Measurements from ENCODE around the gene ZNF862. TPM values are rescaled to one million over a fixed set of nuclear protein-coding genes. Genes with fewer than 3 reads are reported as not detected.

Gene ZNF862
- total and polyA plus RNA-seq, 2 of the 8 experiments (the other 6 are each of a cell fraction or from before 2014, with no cell fraction given), result 1.8 to 3.9 TPM

DNA sequence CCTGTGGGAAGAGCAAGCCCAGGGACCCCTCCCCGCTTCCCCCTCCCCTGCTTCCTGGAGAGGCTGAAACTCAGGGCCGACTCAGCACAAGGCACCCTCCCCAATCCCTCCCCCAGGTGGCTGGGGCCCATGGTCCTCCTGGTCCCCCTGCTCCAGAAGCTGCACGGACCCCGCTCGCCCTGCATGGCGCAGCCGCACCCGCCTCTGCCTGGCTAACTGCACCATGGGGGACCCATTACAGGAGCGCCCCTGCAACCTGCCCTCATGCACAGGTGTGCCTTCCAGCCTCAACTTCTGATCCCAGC, 19.7 kb upstream of the ZNF862 start:
- Histone ChIP-seq H2BK15ac (ENCODE audit: low read length) (no peak overlapping the region), H3K9ac (replicated peaks in 1 of 4; ENCODE audit: extremely low read depth in 1 of 4, low read depth in 3 of 4, low read length in 3 of 4) (no peak overlapping the region)
- no peak for FAIRE-seq

More for the DNA sequence above, 19.7 kb upstream of the ZNF862 start:
- Histone ChIP-seq H2AK5ac (ENCODE audit: low read depth, low read length) (no peak overlapping the region), H3K79me2 (ENCODE audit: control insufficient read depth in 1 of 2, insufficient read depth in 2 of 2, low read length in 2 of 2) (no peaks in the 10 kb centered on the region), H3K79me1 (ENCODE audit: low read depth, low read length) (no peaks in the 10 kb centered on the region; the same call in 1 of the 2 replicates), H3K36me3 (ENCODE audit: control insufficient read depth in 2 of 4, insufficient read depth in 4 of 4, low read length in 3 of 4) (no peaks in the 10 kb centered on the region), H3K4me2 (ENCODE audit: insufficient read depth in 1 of 2, low read depth in 2 of 2, low read length in 2 of 2) (no peak overlapping the region), H4K5ac (ENCODE audit: insufficient read length, low read depth, low read length) (no peak overlapping the region), H3K4me3 (ENCODE audit: extremely low read depth in 1 of 4, insufficient read depth in 2 of 4, low read depth in 3 of 4, low read length in 4 of 4) (no peak overlapping the region), H3K18ac (ENCODE audit: extremely low read depth, low read length) (no peak overlapping the region), H3K27me3 (replicated peaks in 1 of 4; ENCODE audit: control insufficient read depth in 3 of 4, extremely low read depth in 1 of 4, insufficient read depth in 3 of 4, low read length in 3 of 4) (no peaks in the 10 kb centered on the region), H2AFZ (ENCODE audit: low read length) (no peak overlapping the region), H4K8ac (ENCODE audit: extremely low read depth, insufficient read depth, low read length) (no peak overlapping the region), H2BK120ac (replicated peaks; ENCODE audit: low read depth, low read length) (no peak overlapping the region), H2BK5ac (ENCODE audit: low read depth, low read length) (no peak overlapping the region), H4K91ac (replicated peaks; ENCODE audit: insufficient read length, low read length) (no peak overlapping the region), H3K56ac (replicated peaks; ENCODE audit: insufficient read length, low read depth, low read length) (no peak overlapping the region), H3K9me3 (ENCODE audit: insufficient read depth in 2 of 2, low read depth in 1 of 2, low read length in 1 of 2) (peaks cover 2 to 11% of the 10 kb centered on the region in 2 experiments; a peak in 2 of 4 replicates), H3K23me2 (ENCODE audit: low read depth, low read length) (no peaks in the 10 kb centered on the region), H2BK20ac (ENCODE audit: low read length) (no peak overlapping the region), H3K23ac (ENCODE audit: insufficient read length) (no peak overlapping the region), H3K27ac (ENCODE audit: low read depth, low read length) (no peak overlapping the region), H2BK12ac (ENCODE audit: low read depth, low read length) (no peak overlapping the region), H3K14ac (ENCODE audit: insufficient read length) (no peak overlapping the region), H3K4ac (replicated peaks; ENCODE audit: insufficient read length, low read depth, low read length) (no peak overlapping the region), H4K20me1 (replicated peaks in 1 of 2; ENCODE audit: control insufficient read depth in 1 of 2, insufficient read depth in 2 of 2, low read length in 2 of 2) (no peaks in the 10 kb centered on the region), H3K4me1 (replicated peaks in 1 of 4; ENCODE audit: control insufficient read depth in 3 of 4, insufficient read depth in 4 of 4, low read length in 3 of 4) (peaks cover 0 to 19% (median 8%) of the 10 kb centered on the region in 4 experiments; a peak in 6 of 7 replicates)
- ChIA-PET CTCF (ENCODE audit: partially characterized antibody) (interaction anchor here (1.0 to 5.2 kb wide), 4 partner anchors 10 to 31 kb away, joined by 3 to 67 read pairs (median 8); no protein-coding TSS in a partner anchor), POLR2A (ENCODE audit: partially characterized antibody) (no interaction called here)
- 88% methylated on average over 7 of the region's 9 CpGs; no CpG with 5 or more reads in 1 of the 2 experiments for WGBS, 2 experiments (ENCODE audit: extremely low coverage in 1 of 2, insufficient coverage in 1 of 2, insufficient read length in 1 of 2, insufficient replicate concordance in 2 of 2, low coverage in 1 of 2, low lambda C conversion rate in 2 of 2, missing lambda C conversion rate in 1 of 2)
- DNase-seq (ENCODE audit: low read depth in 1 of 2, low spot score in 2 of 2), result no peak
- TF ChIP-seq SP1 (IDR thresholded peaks at IDR 0.05; ENCODE audit: low read depth, low read length), result no peak
- no peak for TF ChIP-seq POU5F1 (IDR thresholded peaks at IDR 0.05; ENCODE audit: low read depth, low read length)
- TF ChIP-seq CREB1 (IDR thresholded peaks at IDR 0.05), result no peak
- no peak for TF ChIP-seq BCL11A (IDR thresholded peaks at IDR 0.05; ENCODE audit: low read depth in 2 of 2, low read length in 2 of 2)
- no peak for TF ChIP-seq CHD1 (IDR thresholded peaks at IDR 0.05; ENCODE audit: low read depth, low read length)
- TF ChIP-seq POLR2AphosphoS5 (IDR thresholded peaks at IDR 0.05; ENCODE audit: low read depth, low read length), result no peak
